Colonic mucosa (tissue), 4 donors: Measurements from ENCODE around the gene KRTAP9-9. TPM values are rescaled to one million over a fixed set of nuclear protein-coding genes. Genes with fewer than 3 reads are reported as not detected.

Source experiments
- DNase-seq: peaks from one replicate; pipeline ENCODE4 v3.0.0-alpha.2; 2020
- H3K27ac ChIP-seq: fragments of 200-600 bp; one replicate; pipeline ENCODE4 v1.8.0; 2021
- H3K27me3 ChIP-seq: fragments of 200-600 bp; one replicate; pipeline ENCODE4 v1.8.0; 2021
- H3K36me3 ChIP-seq: fragments of 200-600 bp; one replicate; pipeline ENCODE4 v1.8.0; 2021
- H3K4me1 ChIP-seq: fragments of 200-600 bp; one replicate; pipeline ENCODE4 v1.8.0; 2021; ENCODE audit warnings: mild to moderate bottlenecking
- H3K4me3 ChIP-seq: fragments of 200-600 bp; one replicate; pipeline ENCODE4 v1.8.0; 2021
- H3K9ac ChIP-seq, 2 donors: one replicate each; pipeline ENCODE4 v1.7.0; 2013; ENCODE audit warnings: control low read depth in 2 of 2, low read depth in 2 of 2, low read length in 2 of 2
- H3K9me3 ChIP-seq: fragments of 200-600 bp; one replicate; pipeline ENCODE4 v1.8.0; 2021
- CTCF ChIP-seq: fragments of 200-600 bp; IDR thresholded peaks from one replicate; pipeline ENCODE4 v1.8.0; 2022; ENCODE audit warnings: antibody characterized with exemption, mild to moderate bottlenecking
- intact Hi-C: fragments of 100-400 bp; cut with DNase I; formaldehyde crosslinking; loops from one replicate; pipeline ENCODE4 v1.14.1; 2022
- total RNA-seq, 2 donors: library from RNA; stranded (reverse); fragmentation: NEBNext Ultra II Directional in 1 of 2; extraction: Animal tissue kit (Norgen Biotek cat#: 25700) in 1 of 2; gene quantifications; one replicate each; pipeline ENCODE4 v1.2.1, GENCODE V29; 2021
- donor health status: healthy.
- donor health status: DM: no; HTN: no; CAD: no.
- donor health status: DM: no; HTN: no; CAD: no.

KRTAP9-9 gene
- total RNA-seq, 2 donors from 2014 or later, result not detected

GRCh38 chr17:41298458-41299135 lies 43.4 kb downstream of the KRTAP9-9 start:
- H3K9ac ChIP-seq, result no peak overlapping the region
- no peaks in the 10 kb centered on the region for H3K9me3 ChIP-seq
- intact Hi-C loops, result no loop called here
- no peaks in the 10 kb centered on the region for H3K4me1 ChIP-seq
- H3K4me3 ChIP-seq, result no peak overlapping the region
- H3K27me3 ChIP-seq, result no peaks in the 10 kb centered on the region
- no peaks in the 10 kb centered on the region for H3K36me3 ChIP-seq
- DNase-seq, result no peak
- no peak for TF ChIP-seq CTCF
- no peak overlapping the region for H3K27ac ChIP-seq

DNA sequence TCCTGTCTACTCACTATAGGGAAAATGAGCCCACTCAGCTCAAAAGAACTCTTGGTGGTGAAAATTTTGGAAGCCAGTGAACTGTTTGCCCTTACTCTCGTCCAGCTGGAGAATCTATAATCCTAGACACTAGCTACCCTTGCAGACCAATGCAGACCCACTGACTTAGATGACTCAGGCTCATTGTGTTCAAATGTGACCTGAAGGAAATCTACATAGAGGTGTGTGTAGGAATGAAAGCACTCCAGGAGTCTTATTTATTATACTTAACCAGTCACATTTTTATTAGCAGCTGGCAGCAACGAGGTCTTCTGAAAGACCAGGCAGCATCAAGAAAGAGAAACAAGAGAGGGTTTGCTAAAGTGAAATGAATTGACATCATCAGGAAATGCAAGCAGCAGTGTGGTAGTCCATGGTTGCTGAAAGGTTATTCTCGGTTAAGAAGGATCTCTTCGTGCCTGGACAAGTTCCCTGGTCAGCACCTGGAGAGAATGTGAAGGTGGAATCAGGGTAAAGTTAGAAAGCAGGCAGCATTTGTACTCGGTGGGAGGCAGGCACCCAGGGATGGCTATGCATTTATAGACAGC lies 46.1 kb downstream of the KRTAP9-9 start:
- Histone ChIP-seq H3K27me3 (no peaks in the 10 kb centered on the region), H3K9me3 (no peaks in the 10 kb centered on the region), H3K4me3 (no peak overlapping the region), H3K9ac (no peak overlapping the region), H3K4me1 (no peaks in the 10 kb centered on the region), H3K27ac (no peak overlapping the region), H3K36me3 (no peaks in the 10 kb centered on the region)
- TF ChIP-seq CTCF, result no peak
- intact Hi-C loops, result no loop called here
- no peak for DNase-seq

- Histone ChIP-seq H3K4me1 (no peaks in the 10 kb centered on the region), H3K36me3 (no peaks in the 10 kb centered on the region), H3K9ac (no peak within 1 kb of the TSS), H3K27ac (no peak within 1 kb of the TSS), H3K27me3 (no peaks in the 10 kb centered on the region), H3K9me3 (no peaks in the 10 kb centered on the region), H3K4me3 (no peak within 1 kb of the TSS)
- intact Hi-C loops, result no loop called here
- no peak for TF ChIP-seq CTCF
- DNase-seq, result no peak
Measured at GRCh38 chr17:41301916-41302901, 47.0 kb downstream of the KRTAP9-9 start, which contains the start of gene KRTAP29-1. Gene KRTAP29-1, minus strand, starts transcription at chr17:41302851. Its CDS starts 0 bp downstream, at chr17:41302851.

- H3K4me1 ChIP-seq, result no peaks in the 10 kb centered on the region
- no peaks in the 10 kb centered on the region for H3K9me3 ChIP-seq
- H3K4me3 ChIP-seq, result no peak overlapping the region
- no peaks in the 10 kb centered on the region for H3K36me3 ChIP-seq
- no peak for TF ChIP-seq CTCF
- no peak overlapping the region for H3K27ac ChIP-seq
- intact Hi-C loops, result no loop called here
- DNase-seq, result no peak
- no peaks in the 10 kb centered on the region for H3K27me3 ChIP-seq
- H3K9ac ChIP-seq, result no peak overlapping the region
Measured at GRCh38 chr17:41302981-41303380, 47.8 kb downstream of the KRTAP9-9 start.

GRCh38 chr17:41304091-41304490 lies 48.9 kb downstream of the KRTAP9-9 start:
- intact Hi-C loops, result no loop called here
- Histone ChIP-seq H3K4me1 (no peaks in the 10 kb centered on the region), H3K36me3 (no peaks in the 10 kb centered on the region), H3K4me3 (no peak overlapping the region), H3K27ac (no peak overlapping the region), H3K9me3 (no peaks in the 10 kb centered on the region), H3K27me3 (no peaks in the 10 kb centered on the region), H3K9ac (no peak overlapping the region)
- TF ChIP-seq CTCF, result no peak
- no peak for DNase-seq

Other genes starting within 250 kb of the KRTAP9-9 start
- gene KRTAP3-1, start 246.3 kb upstream of the KRTAP9-9 start, total RNA-seq, result not detected
- not detected for gene KRTAP1-5, start 228.2 kb upstream of the KRTAP9-9 start, total RNA-seq
- gene KRTAP1-4, start 225.2 kb upstream of the KRTAP9-9 start, total RNA-seq, result not detected
- gene KRTAP1-3, start 220.5 kb upstream of the KRTAP9-9 start, total RNA-seq, result not detected
- not detected for gene KRTAP1-1, start 213.9 kb upstream of the KRTAP9-9 start, total RNA-seq
- gene KRTAP2-1, start 208.1 kb upstream of the KRTAP9-9 start, total RNA-seq, result not detected
- gene KRTAP2-2, start 200.2 kb upstream of the KRTAP9-9 start, total RNA-seq, result not detected
- gene KRTAP2-3, start 195.3 kb upstream of the KRTAP9-9 start, total RNA-seq, result not detected
- gene KRTAP2-4, start 189.5 kb upstream of the KRTAP9-9 start, total RNA-seq, result not detected
- gene KRTAP4-7, start 171.2 kb upstream of the KRTAP9-9 start, total RNA-seq, result not detected
- gene KRTAP4-8, start 157.2 kb upstream of the KRTAP9-9 start, total RNA-seq, result not detected
- gene KRTAP4-16, start 153.2 kb upstream of the KRTAP9-9 start, total RNA-seq, result not detected
- not detected for gene KRTAP4-9, start 150.0 kb upstream of the KRTAP9-9 start, total RNA-seq
- gene KRTAP4-11, start 137.0 kb upstream of the KRTAP9-9 start, total RNA-seq, result not detected
- not detected for gene KRTAP4-12, start 131.2 kb upstream of the KRTAP9-9 start, total RNA-seq
- not detected for gene KRTAP4-6, start 114.8 kb upstream of the KRTAP9-9 start, total RNA-seq
- gene KRTAP4-5, start 105.6 kb upstream of the KRTAP9-9 start, total RNA-seq, result not detected
- not detected for gene KRTAP4-4, start 94.6 kb upstream of the KRTAP9-9 start, total RNA-seq
- not detected for gene KRTAP4-3, start 87.2 kb upstream of the KRTAP9-9 start, total RNA-seq
- not detected for gene KRTAP4-2, start 77.2 kb upstream of the KRTAP9-9 start, total RNA-seq
- under 1 TPM in 1 of 2 donors, not detected in 1; 0.53 TPM for gene KRTAP4-1, start 70.5 kb upstream of the KRTAP9-9 start, total RNA-seq
- gene KRTAP9-1, start 65.5 kb upstream of the KRTAP9-9 start, total RNA-seq, result not detected
- gene KRTAP9-2, start 28.7 kb upstream of the KRTAP9-9 start, total RNA-seq, result not detected
- not detected for gene KRTAP9-3, start 22.9 kb upstream of the KRTAP9-9 start, total RNA-seq
- gene KRTAP9-8, start 17.4 kb upstream of the KRTAP9-9 start, total RNA-seq, result not detected
- not detected for gene KRTAP9-4, start 5.7 kb upstream of the KRTAP9-9 start, total RNA-seq
- gene KRTAP9-6, start 10.0 kb downstream of the KRTAP9-9 start, total RNA-seq, result not detected
- not detected for gene KRTAP9-7, start 20.3 kb downstream of the KRTAP9-9 start, total RNA-seq
- not detected for gene KRTAP29-1, start 47.5 kb downstream of the KRTAP9-9 start, total RNA-seq
- gene KRTAP16-1, start 53.9 kb downstream of the KRTAP9-9 start, total RNA-seq, result not detected
- gene KRTAP17-1, start 60.3 kb downstream of the KRTAP9-9 start, total RNA-seq, result not detected
- not detected for gene KRT33A, start 95.4 kb downstream of the KRTAP9-9 start, total RNA-seq
- not detected for gene KRT33B, start 114.4 kb downstream of the KRTAP9-9 start, total RNA-seq
- gene KRT34, start 126.9 kb downstream of the KRTAP9-9 start, total RNA-seq, result not detected
- gene KRT31, start 142.2 kb downstream of the KRTAP9-9 start, total RNA-seq, result not detected
- gene KRT37, start 169.2 kb downstream of the KRTAP9-9 start, total RNA-seq, result not detected
- not detected for gene KRT38, start 185.6 kb downstream of the KRTAP9-9 start, total RNA-seq
- gene KRT32, start 212.0 kb downstream of the KRTAP9-9 start, total RNA-seq, result not detected
- gene KRT35, start 225.8 kb downstream of the KRTAP9-9 start, total RNA-seq, result not detected
- gene KRT36, start 234.5 kb downstream of the KRTAP9-9 start, total RNA-seq, result not detected